Sigmoid colon (tissue), 3 donors: ENCODE results near the gene FOLR1.

Experiments used
- POLR2A ChIP-seq, 2 donors: fragments of 450-650 bp; IDR thresholded peaks; one replicate each; pipeline ENCODE4 v1.6.1; 2016; ENCODE audit warnings: antibody characterized with exemption in 2 of 2, mild to moderate bottlenecking in 2 of 2, moderate library complexity in 2 of 2
- TF ChIP-seq, protein P1 (sequence below), 4 experiments: fragments of 450-650 bp in 3 of 4; fragments of 200-600 bp in 1 of 4; IDR thresholded peaks; one replicate each; pipeline ENCODE4 v1.5.1; 2016 to 2019; ENCODE audit warnings: antibody characterized with exemption in 4 of 4, mild to moderate bottlenecking in 3 of 4, moderate library complexity in 2 of 4

DNA sequence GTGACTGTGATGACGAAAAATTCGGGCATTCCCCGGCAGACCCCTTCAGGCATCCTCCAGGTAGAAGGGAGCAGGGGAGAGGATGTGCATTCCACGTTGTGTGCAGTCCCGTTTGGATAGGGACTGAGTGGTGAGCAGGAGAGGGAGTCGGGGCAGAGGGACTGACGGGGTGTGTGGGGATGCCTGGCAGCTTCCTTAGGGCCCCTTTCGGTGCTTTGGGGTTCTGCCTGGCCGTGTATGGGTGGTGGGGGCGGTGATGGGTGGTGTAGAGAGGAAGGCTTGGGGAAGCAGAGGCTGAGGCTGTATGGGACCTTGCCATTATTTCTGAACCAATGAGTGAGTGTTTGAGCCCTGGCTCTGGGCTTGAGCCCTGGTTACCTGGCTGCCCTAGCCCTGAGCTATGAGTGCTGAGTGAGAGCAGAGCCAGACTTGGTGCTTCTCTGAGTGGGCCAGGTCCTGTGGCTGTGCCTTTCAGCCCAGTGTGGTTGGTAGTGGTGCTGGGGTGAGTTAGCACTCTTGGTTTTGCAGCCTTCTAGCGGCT is 33.5 kb downstream of the FOLR1 start:
- no peak for TF ChIP-seq POLR2A (IDR thresholded peaks at IDR 0.05)
- TF ChIP-seq, protein P1, sequence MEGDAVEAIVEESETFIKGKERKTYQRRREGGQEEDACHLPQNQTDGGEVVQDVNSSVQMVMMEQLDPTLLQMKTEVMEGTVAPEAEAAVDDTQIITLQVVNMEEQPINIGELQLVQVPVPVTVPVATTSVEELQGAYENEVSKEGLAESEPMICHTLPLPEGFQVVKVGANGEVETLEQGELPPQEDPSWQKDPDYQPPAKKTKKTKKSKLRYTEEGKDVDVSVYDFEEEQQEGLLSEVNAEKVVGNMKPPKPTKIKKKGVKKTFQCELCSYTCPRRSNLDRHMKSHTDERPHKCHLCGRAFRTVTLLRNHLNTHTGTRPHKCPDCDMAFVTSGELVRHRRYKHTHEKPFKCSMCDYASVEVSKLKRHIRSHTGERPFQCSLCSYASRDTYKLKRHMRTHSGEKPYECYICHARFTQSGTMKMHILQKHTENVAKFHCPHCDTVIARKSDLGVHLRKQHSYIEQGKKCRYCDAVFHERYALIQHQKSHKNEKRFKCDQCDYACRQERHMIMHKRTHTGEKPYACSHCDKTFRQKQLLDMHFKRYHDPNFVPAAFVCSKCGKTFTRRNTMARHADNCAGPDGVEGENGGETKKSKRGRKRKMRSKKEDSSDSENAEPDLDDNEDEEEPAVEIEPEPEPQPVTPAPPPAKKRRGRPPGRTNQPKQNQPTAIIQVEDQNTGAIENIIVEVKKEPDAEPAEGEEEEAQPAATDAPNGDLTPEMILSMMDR (IDR thresholded peaks at IDR 0.05): no peak
